Astrocyte (in vitro differentiated cells and primary cell): ENCODE measurements around the gene KRTAP10-8.
"Not testable (repeated sequence)": the region's sequence is repeated elsewhere in the genome, so short reads cannot be mapped to it uniquely, and the experiment has no call there.

Experiments
- EZH2 ChIP-seq: IDR thresholded peaks from 2 replicates; pipeline ENCODE4 v1.6.1; 2012; ENCODE audit warnings: mild to moderate bottlenecking, low read length, inconsistent platforms; ENCODE audit not compliant: insufficient read depth
- TF ChIP-seq, protein P1 (sequence below): IDR thresholded peaks from 2 replicates; pipeline ENCODE4 v1.5.1; 2011; ENCODE audit warnings: low read depth, mild to moderate bottlenecking, inconsistent platforms, low read length, moderate library complexity; ENCODE audit not compliant: insufficient read depth

DNA sequence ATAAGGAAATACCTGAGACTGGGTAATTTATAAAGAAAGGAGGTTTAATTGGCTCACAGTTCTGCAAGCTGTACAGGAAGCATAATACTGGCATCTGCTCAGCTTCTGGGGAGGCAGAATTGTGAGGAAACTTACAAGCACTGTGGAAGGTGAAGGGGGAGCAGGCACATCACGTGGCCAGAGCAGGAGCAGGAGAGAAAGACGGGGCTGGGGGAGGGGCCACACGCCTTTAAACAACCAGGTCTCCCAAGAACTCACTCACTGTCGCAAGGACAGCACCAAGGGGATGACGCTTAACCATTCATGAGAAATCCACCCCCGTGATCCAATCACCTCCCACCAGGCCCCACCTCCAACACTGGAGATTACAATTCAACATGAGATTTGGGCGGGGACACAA, 49.7 kb downstream of the KRTAP10-8 start:
- TF ChIP-seq, protein P1, sequence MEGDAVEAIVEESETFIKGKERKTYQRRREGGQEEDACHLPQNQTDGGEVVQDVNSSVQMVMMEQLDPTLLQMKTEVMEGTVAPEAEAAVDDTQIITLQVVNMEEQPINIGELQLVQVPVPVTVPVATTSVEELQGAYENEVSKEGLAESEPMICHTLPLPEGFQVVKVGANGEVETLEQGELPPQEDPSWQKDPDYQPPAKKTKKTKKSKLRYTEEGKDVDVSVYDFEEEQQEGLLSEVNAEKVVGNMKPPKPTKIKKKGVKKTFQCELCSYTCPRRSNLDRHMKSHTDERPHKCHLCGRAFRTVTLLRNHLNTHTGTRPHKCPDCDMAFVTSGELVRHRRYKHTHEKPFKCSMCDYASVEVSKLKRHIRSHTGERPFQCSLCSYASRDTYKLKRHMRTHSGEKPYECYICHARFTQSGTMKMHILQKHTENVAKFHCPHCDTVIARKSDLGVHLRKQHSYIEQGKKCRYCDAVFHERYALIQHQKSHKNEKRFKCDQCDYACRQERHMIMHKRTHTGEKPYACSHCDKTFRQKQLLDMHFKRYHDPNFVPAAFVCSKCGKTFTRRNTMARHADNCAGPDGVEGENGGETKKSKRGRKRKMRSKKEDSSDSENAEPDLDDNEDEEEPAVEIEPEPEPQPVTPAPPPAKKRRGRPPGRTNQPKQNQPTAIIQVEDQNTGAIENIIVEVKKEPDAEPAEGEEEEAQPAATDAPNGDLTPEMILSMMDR, result not testable (repeated sequence)
- TF ChIP-seq EZH2, result not testable (repeated sequence)
